Liver (tissue), 9 donors: ENCODE measurements around the gene RBM33. TPM values are rescaled to one million over a fixed set of nuclear protein-coding genes. Genes with fewer than 3 reads are reported as not detected.

ENCODE experiments used
- DNase-seq: peaks from one replicate; pipeline ENCODE4 v3.0.0-alpha.2; 2017; ENCODE audit warnings: low spot score
- H3K27ac ChIP-seq, 2 donors: one replicate each; pipeline ENCODE4 v1.7.0; 2013; ENCODE audit warnings: inconsistent platforms in 2 of 2, low read length in 2 of 2, control low read depth in 1 of 2, low read depth in 1 of 2, mild to moderate bottlenecking in 1 of 2
- H3K27me3 ChIP-seq, 4 donors: one replicate each; pipeline versions ENCODE4 v1.6.1 to v1.7.0; 2013; ENCODE audit warnings: low read length in 3 of 4, inconsistent platforms in 1 of 4, mild to moderate bottlenecking in 1 of 4, moderate library complexity in 1 of 4; ENCODE audit not compliant: control insufficient read depth in 4 of 4, insufficient read depth in 4 of 4
- H3K36me3 ChIP-seq, 4 donors: one replicate each; pipeline versions ENCODE4 v1.6.1 to v1.7.0; 2013; ENCODE audit warnings: low read length in 3 of 4, mild to moderate bottlenecking in 3 of 4, low read depth in 1 of 4, moderate library complexity in 1 of 4; ENCODE audit not compliant: control insufficient read depth in 4 of 4, insufficient read depth in 3 of 4
- H3K4me1 ChIP-seq, 4 donors: one replicate each; pipeline versions ENCODE4 v1.6.1 to v1.7.0; 2013; ENCODE audit warnings: low read length in 3 of 4, mild to moderate bottlenecking in 3 of 4, moderate library complexity in 1 of 4; ENCODE audit not compliant: control insufficient read depth in 4 of 4, insufficient read depth in 4 of 4
- H3K4me3 ChIP-seq, 3 donors: one replicate each; pipeline versions ENCODE4 v1.6.1 to v1.7.0; 2013; ENCODE audit warnings: low read length in 3 of 3, control low read depth in 1 of 3, low read depth in 1 of 3, mild to moderate bottlenecking in 1 of 3
- H3K9ac ChIP-seq, 2 donors: one replicate each; pipeline ENCODE4 v1.7.0; 2013; ENCODE audit warnings: low read length in 2 of 2, mild to moderate bottlenecking in 2 of 2, moderate library complexity in 2 of 2, control low read depth in 1 of 2, low read depth in 1 of 2
- H3K9me3 ChIP-seq, 4 donors: one replicate each; pipeline versions ENCODE4 v1.6.1 to v1.7.0; 2013; ENCODE audit warnings: low read length in 3 of 4; ENCODE audit not compliant: control insufficient read depth in 4 of 4
- ATF3 ChIP-seq: IDR thresholded peaks from 2 replicates; pipeline ENCODE4 v1.6.1; 2016; ENCODE audit warnings: antibody characterized with exemption
- EGR1 ChIP-seq, 2 donors: IDR thresholded peaks; 2 replicates each; pipeline ENCODE4 v1.6.1; 2016 to 2018; ENCODE audit warnings: antibody characterized with exemption in 2 of 2, low read depth in 2 of 2
- FOXA1 ChIP-seq: IDR thresholded peaks from 2 replicates; pipeline ENCODE4 v1.6.1; 2016; ENCODE audit warnings: antibody characterized with exemption
- FOXA2 ChIP-seq: IDR thresholded peaks from 2 replicates; pipeline ENCODE4 v1.6.1; 2016; ENCODE audit warnings: antibody characterized with exemption
- GABPA ChIP-seq, 2 donors: IDR thresholded peaks in 1 of 2; conservative IDR thresholded peaks in 1 of 2; 2 replicates each; pipeline ENCODE4 v1.6.1; 2016; ENCODE audit warnings: antibody characterized with exemption in 2 of 2, mild to moderate bottlenecking in 1 of 2, moderate library complexity in 1 of 2
- HNF4A ChIP-seq, 2 donors: conservative IDR thresholded peaks; 2 replicates each; pipeline ENCODE4 v1.6.1; 2016; ENCODE audit warnings: antibody characterized with exemption in 2 of 2, mild to moderate bottlenecking in 2 of 2
- HNF4G ChIP-seq: IDR thresholded peaks from 2 replicates; pipeline ENCODE4 v1.6.1; 2016; ENCODE audit warnings: antibody characterized with exemption
- JUND ChIP-seq, 2 donors: IDR thresholded peaks; 2 replicates each; pipeline ENCODE4 v1.6.1; 2016; ENCODE audit warnings: antibody characterized with exemption in 2 of 2
- NR2F2 ChIP-seq: IDR thresholded peaks from 2 replicates; pipeline ENCODE4 v1.6.1; 2016; ENCODE audit warnings: antibody characterized with exemption
- RAD21 ChIP-seq, 2 donors: IDR thresholded peaks; 2 replicates each; pipeline ENCODE4 v1.6.1; 2016; ENCODE audit warnings: antibody characterized with exemption in 2 of 2, mild to moderate bottlenecking in 2 of 2
- RXRA ChIP-seq, 2 donors: IDR thresholded peaks; 2 replicates each; pipeline ENCODE4 v1.6.1; 2017 to 2018; ENCODE audit warnings: antibody characterized with exemption in 2 of 2, mild to moderate bottlenecking in 1 of 2
- SP1 ChIP-seq: IDR thresholded peaks from 2 replicates; pipeline ENCODE4 v1.6.1; 2018; ENCODE audit warnings: antibody characterized with exemption, mild to moderate bottlenecking
- TAF1 ChIP-seq: conservative IDR thresholded peaks from 2 replicates; pipeline ENCODE4 v1.6.1; 2016; ENCODE audit warnings: antibody characterized with exemption, mild to moderate bottlenecking
- YY1 ChIP-seq: IDR thresholded peaks from 2 replicates; pipeline ENCODE4 v1.6.1; 2016; ENCODE audit warnings: antibody characterized with exemption, mild to moderate bottlenecking
- WGBS: extraction: QIAGEN DNeasy Blood & Tissue Kit; methylation state at CpG from one replicate; pipeline ENCODE4 v1.1.7; 2013; 5-methylcytosine and 5-hydroxymethylcytosine counted together
- polyA plus RNA-seq, 2 donors: library from polyadenylated mRNA; stranded (reverse) in 1 of 2; unstranded in 1 of 2; fragments of 200-250 nt in 1 of 2; fragments of >200 nt in 1 of 2; fragmentation: Nextera tagmentation in 1 of 2; extraction: Ambion mirVana in 1 of 2; gene quantifications; one replicate each; pipeline versions ENCODE4 v1.2.1 to v1.2.3, GENCODE V29; 2013 to 2015
- total RNA-seq, 2 donors: library from RNA; depleted of rRNA; stranded (reverse); fragments of >200 nt; gene quantifications; one replicate each; pipeline ENCODE4 v1.2.3, GENCODE V29; 2014
- TF ChIP-seq, protein P1 (sequence below): IDR thresholded peaks from 2 replicates; pipeline ENCODE4 v1.6.1; 2016; ENCODE audit warnings: antibody characterized with exemption
- TF ChIP-seq, protein P2 (sequence below): fragments of 150-350 bp; IDR thresholded peaks from 2 replicates; pipeline ENCODE4 v1.5.1; 2017; ENCODE audit warnings: improper control_type of control experiment, low read depth, low read length; ENCODE audit not compliant: missing input control
- TF ChIP-seq, protein P3 (sequence below): IDR thresholded peaks from 2 replicates; pipeline ENCODE4 v1.6.1; 2016; ENCODE audit warnings: antibody characterized with exemption
- TF ChIP-seq, protein P4 (sequence below): IDR thresholded peaks from 2 replicates; pipeline ENCODE4 v1.6.1; 2016; ENCODE audit warnings: antibody characterized with exemption, mild to moderate bottlenecking
- donor health status: healthy.
- donor health status: healthy.
- donor health status: healthy.
- donor health status: healthy.
- donor health status: healthy.

The RBM33 gene
- total and polyA plus RNA-seq, 4 donors: 7.8 to 48.9 (median 28.2) TPM

DNA sequence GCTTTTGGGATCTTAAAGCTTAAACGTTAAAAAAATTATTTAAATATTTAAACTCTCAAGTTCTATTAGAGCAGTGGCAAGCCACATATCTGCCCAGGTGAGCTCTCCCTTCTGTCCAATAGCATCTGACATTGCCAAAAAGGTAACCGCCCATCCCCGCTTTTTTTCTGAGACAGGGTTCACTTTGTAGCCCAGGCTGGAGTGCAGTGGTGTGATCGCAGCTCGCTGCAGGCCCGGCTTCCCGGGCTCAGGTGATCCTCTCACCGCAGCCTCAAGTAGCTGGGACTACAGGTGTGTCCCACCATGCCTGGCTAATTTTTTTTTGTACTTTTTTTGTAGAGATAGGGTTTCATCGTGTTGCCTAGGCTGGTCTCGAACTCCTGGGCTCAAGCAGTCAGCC is 83.2 kb downstream of the RBM33 start:
- peaks cover 0 to 18% (median 8%) of the 10 kb centered on the region in 4 donors for H3K36me3 ChIP-seq
- no peak for TF ChIP-seq RAD21 (IDR thresholded peaks at IDR 0.05)
- TF ChIP-seq, protein P1, sequence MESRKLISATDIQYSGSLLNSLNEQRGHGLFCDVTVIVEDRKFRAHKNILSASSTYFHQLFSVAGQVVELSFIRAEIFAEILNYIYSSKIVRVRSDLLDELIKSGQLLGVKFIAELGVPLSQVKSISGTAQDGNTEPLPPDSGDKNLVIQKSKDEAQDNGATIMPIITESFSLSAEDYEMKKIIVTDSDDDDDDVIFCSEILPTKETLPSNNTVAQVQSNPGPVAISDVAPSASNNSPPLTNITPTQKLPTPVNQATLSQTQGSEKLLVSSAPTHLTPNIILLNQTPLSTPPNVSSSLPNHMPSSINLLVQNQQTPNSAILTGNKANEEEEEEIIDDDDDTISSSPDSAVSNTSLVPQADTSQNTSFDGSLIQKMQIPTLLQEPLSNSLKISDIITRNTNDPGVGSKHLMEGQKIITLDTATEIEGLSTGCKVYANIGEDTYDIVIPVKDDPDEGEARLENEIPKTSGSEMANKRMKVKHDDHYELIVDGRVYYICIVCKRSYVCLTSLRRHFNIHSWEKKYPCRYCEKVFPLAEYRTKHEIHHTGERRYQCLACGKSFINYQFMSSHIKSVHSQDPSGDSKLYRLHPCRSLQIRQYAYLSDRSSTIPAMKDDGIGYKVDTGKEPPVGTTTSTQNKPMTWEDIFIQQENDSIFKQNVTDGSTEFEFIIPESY: no peak
- no peak for TF ChIP-seq TAF1
- no peak for TF ChIP-seq ATF3
- no peak for TF ChIP-seq FOXA1
- TF ChIP-seq SP1: no peak
- no peak for TF ChIP-seq HNF4A (conservative IDR thresholded peaks at IDR 0.05)
- TF ChIP-seq, protein P2, sequence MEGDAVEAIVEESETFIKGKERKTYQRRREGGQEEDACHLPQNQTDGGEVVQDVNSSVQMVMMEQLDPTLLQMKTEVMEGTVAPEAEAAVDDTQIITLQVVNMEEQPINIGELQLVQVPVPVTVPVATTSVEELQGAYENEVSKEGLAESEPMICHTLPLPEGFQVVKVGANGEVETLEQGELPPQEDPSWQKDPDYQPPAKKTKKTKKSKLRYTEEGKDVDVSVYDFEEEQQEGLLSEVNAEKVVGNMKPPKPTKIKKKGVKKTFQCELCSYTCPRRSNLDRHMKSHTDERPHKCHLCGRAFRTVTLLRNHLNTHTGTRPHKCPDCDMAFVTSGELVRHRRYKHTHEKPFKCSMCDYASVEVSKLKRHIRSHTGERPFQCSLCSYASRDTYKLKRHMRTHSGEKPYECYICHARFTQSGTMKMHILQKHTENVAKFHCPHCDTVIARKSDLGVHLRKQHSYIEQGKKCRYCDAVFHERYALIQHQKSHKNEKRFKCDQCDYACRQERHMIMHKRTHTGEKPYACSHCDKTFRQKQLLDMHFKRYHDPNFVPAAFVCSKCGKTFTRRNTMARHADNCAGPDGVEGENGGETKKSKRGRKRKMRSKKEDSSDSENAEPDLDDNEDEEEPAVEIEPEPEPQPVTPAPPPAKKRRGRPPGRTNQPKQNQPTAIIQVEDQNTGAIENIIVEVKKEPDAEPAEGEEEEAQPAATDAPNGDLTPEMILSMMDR: no peak
- no peak for TF ChIP-seq NR2F2
- no peak for TF ChIP-seq GABPA (IDR thresholded peaks at IDR 0.05 in 1 of 2, conservative IDR thresholded peaks at IDR 0.05 in 1 of 2)
- TF ChIP-seq JUND (IDR thresholded peaks at IDR 0.05): no peak
- TF ChIP-seq, protein P3, sequence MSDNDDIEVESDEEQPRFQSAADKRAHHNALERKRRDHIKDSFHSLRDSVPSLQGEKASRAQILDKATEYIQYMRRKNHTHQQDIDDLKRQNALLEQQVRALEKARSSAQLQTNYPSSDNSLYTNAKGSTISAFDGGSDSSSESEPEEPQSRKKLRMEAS: no peak
- no peak for TF ChIP-seq HNF4G
- no peak for TF ChIP-seq FOXA2
- TF ChIP-seq, protein P4, sequence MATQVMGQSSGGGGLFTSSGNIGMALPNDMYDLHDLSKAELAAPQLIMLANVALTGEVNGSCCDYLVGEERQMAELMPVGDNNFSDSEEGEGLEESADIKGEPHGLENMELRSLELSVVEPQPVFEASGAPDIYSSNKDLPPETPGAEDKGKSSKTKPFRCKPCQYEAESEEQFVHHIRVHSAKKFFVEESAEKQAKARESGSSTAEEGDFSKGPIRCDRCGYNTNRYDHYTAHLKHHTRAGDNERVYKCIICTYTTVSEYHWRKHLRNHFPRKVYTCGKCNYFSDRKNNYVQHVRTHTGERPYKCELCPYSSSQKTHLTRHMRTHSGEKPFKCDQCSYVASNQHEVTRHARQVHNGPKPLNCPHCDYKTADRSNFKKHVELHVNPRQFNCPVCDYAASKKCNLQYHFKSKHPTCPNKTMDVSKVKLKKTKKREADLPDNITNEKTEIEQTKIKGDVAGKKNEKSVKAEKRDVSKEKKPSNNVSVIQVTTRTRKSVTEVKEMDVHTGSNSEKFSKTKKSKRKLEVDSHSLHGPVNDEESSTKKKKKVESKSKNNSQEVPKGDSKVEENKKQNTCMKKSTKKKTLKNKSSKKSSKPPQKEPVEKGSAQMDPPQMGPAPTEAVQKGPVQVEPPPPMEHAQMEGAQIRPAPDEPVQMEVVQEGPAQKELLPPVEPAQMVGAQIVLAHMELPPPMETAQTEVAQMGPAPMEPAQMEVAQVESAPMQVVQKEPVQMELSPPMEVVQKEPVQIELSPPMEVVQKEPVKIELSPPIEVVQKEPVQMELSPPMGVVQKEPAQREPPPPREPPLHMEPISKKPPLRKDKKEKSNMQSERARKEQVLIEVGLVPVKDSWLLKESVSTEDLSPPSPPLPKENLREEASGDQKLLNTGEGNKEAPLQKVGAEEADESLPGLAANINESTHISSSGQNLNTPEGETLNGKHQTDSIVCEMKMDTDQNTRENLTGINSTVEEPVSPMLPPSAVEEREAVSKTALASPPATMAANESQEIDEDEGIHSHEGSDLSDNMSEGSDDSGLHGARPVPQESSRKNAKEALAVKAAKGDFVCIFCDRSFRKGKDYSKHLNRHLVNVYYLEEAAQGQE: no peak
- no peak for TF ChIP-seq YY1
- no peak for TF ChIP-seq RXRA (IDR thresholded peaks at IDR 0.05)
- TF ChIP-seq EGR1 (IDR thresholded peaks at IDR 0.05; ENCODE audit: low read depth in 2 of 2): no peak
- H3K9ac ChIP-seq: no peak overlapping the region
- no peak overlapping the region for H3K4me3 ChIP-seq
- no peaks in the 10 kb centered on the region for H3K27me3 ChIP-seq
- H3K9me3 ChIP-seq: no peaks in the 10 kb centered on the region
- 95% methylated on average over 10 of the region's 10 CpGs for WGBS
- DNase-seq: no peak
- H3K27ac ChIP-seq: no peak overlapping the region
- H3K4me1 ChIP-seq: peaks cover 4 to 19% (median 8%) of the 10 kb centered on the region in 4 donors
